NCI-H510A treated with DMSO at 0.1 percent for 48 hours (cell line): ENCODE results near the gene RERE.
"Not testable (repeated sequence)": the region's sequence is repeated elsewhere in the genome, so short reads cannot be mapped to it uniquely, and the experiment has no call there.

Experiments used
- DNase-seq: peaks from one replicate; lab custom pipeline; 2025; lab: John Stamatoyannopoulos, UW

The RERE gene

GRCh38 chr1:8639148-8639547 is 178.3 kb downstream of the RERE start:
- DNase-seq: no peak

GRCh38 chr1:8633741-8634501 is 183.5 kb downstream of the RERE start:
- DNase-seq: no peak

- DNase-seq: no peak
Observed at GRCh38 chr1:8632102-8632501, 185.3 kb downstream of the RERE start.

GRCh38 chr1:8631163-8631562 is 186.3 kb downstream of the RERE start:
- DNase-seq: no peak

- no peak for DNase-seq
Observed at GRCh38 chr1:8629241-8630091, 188.0 kb downstream of the RERE start.

- DNase-seq: no peak
Observed at GRCh38 chr1:8628606-8629005, 188.8 kb downstream of the RERE start.

- peak; percentile 96 for DNase-seq
Observed at GRCh38 chr1:8627728-8628127, 189.7 kb downstream of the RERE start.

- DNase-seq: no peak
Observed at GRCh38 chr1:8625981-8626898, 191.2 kb downstream of the RERE start.

- no peak for DNase-seq
Observed at GRCh38 chr1:8625491-8625890, 191.9 kb downstream of the RERE start.

- not testable (repeated sequence) for DNase-seq
Observed at GRCh38 chr1:8623651-8624192, 193.7 kb downstream of the RERE start.

GRCh38 chr1:8621785-8622348 is 195.6 kb downstream of the RERE start:
- DNase-seq: not testable (repeated sequence)

- not testable (repeated sequence) for DNase-seq
Observed at GRCh38 chr1:8621034-8621582, 196.3 kb downstream of the RERE start.

GRCh38 chr1:8619917-8620502 is 197.4 kb downstream of the RERE start:
- peak; percentile 94 for DNase-seq

GRCh38 chr1:8619419-8619818 is 198.0 kb downstream of the RERE start:
- DNase-seq: not testable (repeated sequence)

- not testable (repeated sequence) for DNase-seq
Observed at GRCh38 chr1:8616791-8617190, 200.6 kb downstream of the RERE start.

- DNase-seq: not testable (repeated sequence)
Observed at GRCh38 chr1:8611634-8612515, 205.6 kb downstream of the RERE start.

GRCh38 chr1:8607906-8608305 is 209.5 kb downstream of the RERE start:
- no peak for DNase-seq

- DNase-seq: peak; percentile 64
Observed at GRCh38 chr1:8604041-8604945, 213.1 kb downstream of the RERE start.

GRCh38 chr1:8603220-8603616 is 214.2 kb downstream of the RERE start:
- DNase-seq: peak; percentile 99
